Endothelial cell of umbilical vein (primary cell): ENCODE data around the gene NFKB1. TPM values are rescaled to one million over a fixed set of nuclear protein-coding genes. Genes with fewer than 3 reads are reported as not detected.

Source experiments
- BruUV-seq: library from RNA; stranded (reverse); fragments of 400-500 nt; replicated peaks from 2 replicates; lab custom pipeline; 2021; lab: Mats Ljungman, UMichigan
- CTCF ChIA-PET: fragments of 300-600, 350-600 bp; sonication (Branson Sonifier 250); formaldehyde crosslinking; loops from one replicate; lab custom pipeline; 2021; ENCODE audit warnings: antibody characterized with exemption, inconsistent platforms; lab: Charles Lee
- POLR2A ChIA-PET: fragments of 300-600, 350-600 bp; sonication (Branson Sonifier 250); formaldehyde crosslinking; loops from one replicate; lab custom pipeline; 2021; ENCODE audit warnings: antibody characterized with exemption, inconsistent platforms; lab: Charles Lee
- DNase-seq: peaks from one replicate; pipeline ENCODE4 v3.0.0-alpha.2; 2011; ENCODE audit warnings: low read depth, low spot score
- FAIRE-seq: peaks from 2 replicates; lab custom pipeline; 2011; peaks lifted over from hg19 to GRCh38; lab: Jason Lieb, UNC
- H2AFZ ChIP-seq: 2 replicates; pipeline ENCODE4 v1.6.0; 2012; ENCODE audit warnings: low read depth, low read length, control low read depth, inconsistent platforms
- H3K27ac ChIP-seq: 2 replicates; pipeline ENCODE4 v1.5.1; 2011; ENCODE audit warnings: low read depth, mild to moderate bottlenecking, control low read depth, low read length, moderate library complexity; ENCODE audit not compliant: insufficient read depth
- H3K27me3 ChIP-seq, 2 experiments: 2 replicates each; pipeline versions ENCODE4 v1.6.0 to v1.6.1; 2011; ENCODE audit warnings: low read length in 2 of 2, mixed read lengths in 1 of 2; ENCODE audit not compliant: control insufficient read depth in 2 of 2, insufficient read depth in 2 of 2
- H3K36me3 ChIP-seq, 2 experiments: 2 replicates in 1 of 2; 3 replicates in 1 of 2; pipeline ENCODE4 v1.5.1; 2011; ENCODE audit warnings: low read length in 2 of 2, mild to moderate bottlenecking in 1 of 2, moderate library complexity in 1 of 2; ENCODE audit not compliant: control insufficient read depth in 2 of 2, insufficient read depth in 2 of 2; ENCODE audit errors: extremely low read depth in 1 of 2
- H3K4me1 ChIP-seq: 3 replicates; pipeline ENCODE4 v1.5.1; 2011; ENCODE audit warnings: mild to moderate bottlenecking, low read length; ENCODE audit not compliant: control insufficient read depth, insufficient read depth; ENCODE audit errors: extremely low read depth
- H3K4me2 ChIP-seq: 2 replicates; pipeline ENCODE4 v1.6.1; 2011; ENCODE audit warnings: low read length, control low read depth, mixed read lengths; ENCODE audit not compliant: insufficient read depth
- H3K4me3 ChIP-seq, 3 experiments: fragments of 200-600 bp in 1 of 3; sonication (generic), shearing (Covaris generic) in 1 of 3; replicated peaks in 1 of 3; 2 replicates each; pipeline ENCODE4 v1.5.1; 2011 to 2016; ENCODE audit warnings: control low read depth in 3 of 3, low read length in 3 of 3, mild to moderate bottlenecking in 2 of 3, inconsistent platforms in 1 of 3, low read depth in 1 of 3, moderate library complexity in 1 of 3; ENCODE audit not compliant: insufficient read depth in 1 of 3
- H3K79me2 ChIP-seq: 2 replicates; pipeline ENCODE4 v1.6.0; 2012; ENCODE audit warnings: low read length, inconsistent platforms; ENCODE audit not compliant: control insufficient read depth, insufficient read depth
- H3K9ac ChIP-seq: replicated peaks from 2 replicates; pipeline ENCODE3; 2011; ENCODE audit warnings: low read length, control low read depth; ENCODE audit not compliant: insufficient read depth; ENCODE audit errors: extremely low read depth
- H3K9me1 ChIP-seq: replicated peaks from 3 replicates; pipeline ENCODE4 v1.6.0; 2011; ENCODE audit warnings: mild to moderate bottlenecking, low read length; ENCODE audit not compliant: control insufficient read depth, insufficient read depth; ENCODE audit errors: extremely low read depth
- H3K9me3 ChIP-seq: replicated peaks from 2 replicates; pipeline ENCODE4 v1.5.1; 2012; ENCODE audit warnings: low read length, inconsistent platforms; ENCODE audit not compliant: control insufficient read depth, insufficient read depth
- H4K20me1 ChIP-seq: replicated peaks from 2 replicates; pipeline ENCODE3; 2011; ENCODE audit warnings: mild to moderate bottlenecking, low read length; ENCODE audit not compliant: control insufficient read depth, insufficient read depth; ENCODE audit errors: extremely low read depth
- EZH2 ChIP-seq: IDR thresholded peaks from 2 replicates; pipeline ENCODE4 v1.6.1; 2012; ENCODE audit warnings: borderline replicate concordance, low read depth, mild to moderate bottlenecking, moderate library complexity, low read length, inconsistent platforms; ENCODE audit not compliant: severe bottlenecking
- FOS ChIP-seq: IDR thresholded peaks from 2 replicates; pipeline ENCODE4 v1.6.1; 2011; ENCODE audit warnings: mild to moderate bottlenecking, low read length, moderate library complexity, borderline replicate concordance; ENCODE audit not compliant: insufficient read depth
- GATA2 ChIP-seq: IDR thresholded peaks from 2 replicates; pipeline ENCODE4 v1.7.0; 2011; ENCODE audit warnings: low read depth, mild to moderate bottlenecking, moderate library complexity, mixed read lengths, low read length; ENCODE audit not compliant: insufficient read length, insufficient read depth
- JUN ChIP-seq: IDR thresholded peaks from 2 replicates; pipeline ENCODE4 v1.6.1; 2011; ENCODE audit warnings: borderline replicate concordance, low read depth; ENCODE audit not compliant: insufficient read length, insufficient read depth
- MYC ChIP-seq: IDR thresholded peaks from one replicate; pipeline ENCODE4 v1.6.1; 2011; ENCODE audit warnings: mild to moderate bottlenecking, low read depth, low read length
- POLR2A ChIP-seq: IDR thresholded peaks from 2 replicates; pipeline ENCODE4 v1.6.1; 2012; ENCODE audit warnings: low read depth, mild to moderate bottlenecking, control low read depth, low read length
- POLR2AphosphoS5 ChIP-seq: IDR thresholded peaks from 2 replicates; pipeline ENCODE4 v1.6.1; 2012; ENCODE audit warnings: low read depth, mild to moderate bottlenecking, control low read depth, low read length, moderate library complexity; ENCODE audit not compliant: insufficient read depth
- dilution Hi-C: fragments of 300-500 bp; cut with MboI; formaldehyde crosslinking; loops from one replicate; pipeline ENCODE4 v1.15.0; 2019; ENCODE audit warnings: low sequenced_read_pairs; ENCODE audit not compliant: extremely low pct_ligation_motif_present
- intact Hi-C: fragments of 100-400 bp; cut with micrococcal nuclease; formaldehyde crosslinking; loops from one replicate; pipeline ENCODE4 v1.10.0; 2022
- polyA plus RNA-seq, 4 experiments: library from polyadenylated mRNA; depleted of rRNA in 3 of 4; stranded (reverse) in 3 of 4; unstranded in 1 of 4; fragments of >200 nt; gene quantifications; 2 replicates each; pipeline versions ENCODE4 v1.2.1 to v1.2.3, GENCODE V29; 2011 to 2012; ENCODE audit warnings: missing spikeins in 1 of 4
- total RNA-seq: library from RNA; stranded (reverse); gene quantifications from 2 replicates; pipeline ENCODE4 v1.2.3, GENCODE V29; 2021
- TF ChIP-seq, protein P1 (sequence below): IDR thresholded peaks from 2 replicates; pipeline ENCODE4 v1.6.1; 2011; ENCODE audit not compliant: insufficient read depth, insufficient read length
- TF ChIP-seq, protein P2 (sequence below), 2 donors: IDR thresholded peaks; 1 replicate in 1 of 2; 2 replicates in 1 of 2; pipeline ENCODE4 v1.5.1; 2011; ENCODE audit warnings: low read length in 2 of 2, mild to moderate bottlenecking in 2 of 2, moderate library complexity in 2 of 2, control low read depth in 1 of 2, inconsistent platforms in 1 of 2, low read depth in 1 of 2; ENCODE audit not compliant: insufficient read depth in 1 of 2; ENCODE audit errors: extremely low read depth in 1 of 2

The NFKB1 gene
- total and polyA plus RNA-seq, 2 donors (not counting 3 experiments of a cell fraction or from before 2014, with no cell fraction given), result 21.3 to 41.4 TPM

DNA sequence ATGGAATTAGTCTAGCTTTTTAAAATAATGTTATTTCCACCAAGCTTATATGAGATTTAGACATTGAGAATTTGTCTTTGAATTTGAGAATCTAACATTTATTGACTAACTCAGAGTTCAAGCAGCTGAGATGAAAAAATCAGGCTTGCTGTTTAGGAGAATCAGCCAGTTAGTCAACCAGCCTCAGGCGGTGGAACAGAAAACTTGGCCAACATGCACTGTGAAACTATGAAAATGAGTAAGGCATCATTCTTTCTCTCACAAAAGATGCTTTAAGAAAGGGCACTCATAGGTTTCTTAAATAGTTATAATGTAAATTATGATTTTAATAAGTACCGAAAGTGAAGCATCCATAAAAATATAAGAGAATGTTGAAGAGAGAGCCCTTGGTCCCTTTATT lies 84.2 kb downstream of the NFKB1 start:
- Histone ChIP-seq H3K4me1 (no peaks in the 10 kb centered on the region), H2AFZ (no peak overlapping the region), H3K4me3 (no peak overlapping the region), H3K36me3 (peaks cover 4 to 13% of the 10 kb centered on the region in 2 experiments), H3K9me1 (no peaks in the 10 kb centered on the region), H3K79me2 (no peaks in the 10 kb centered on the region), H4K20me1 (no peaks in the 10 kb centered on the region), H3K9me3 (no peaks in the 10 kb centered on the region), H3K9ac (no peak overlapping the region), H3K4me2 (no peak overlapping the region), H3K27me3 (no peaks in the 10 kb centered on the region), H3K27ac (no peak overlapping the region)
- no TSS peak for BruUV-seq
- DNase-seq (no peak), FAIRE-seq (no peak)
- CTCF ChIA-PET, result no interaction called here
- dilution Hi-C loops (no loop called here), intact Hi-C loops (no loop called here)
- TF ChIP-seq MYC (no peak), POLR2A (no peak), FOS (no peak), POLR2AphosphoS5 (no peak), EZH2 (no peak), GATA2 (no peak)
- POLR2A ChIA-PET, result interaction anchor here (0.7 kb wide), 1 partner anchor 490 kb away, joined by 3 read pairs; no protein-coding TSS in a partner anchor

DNA sequence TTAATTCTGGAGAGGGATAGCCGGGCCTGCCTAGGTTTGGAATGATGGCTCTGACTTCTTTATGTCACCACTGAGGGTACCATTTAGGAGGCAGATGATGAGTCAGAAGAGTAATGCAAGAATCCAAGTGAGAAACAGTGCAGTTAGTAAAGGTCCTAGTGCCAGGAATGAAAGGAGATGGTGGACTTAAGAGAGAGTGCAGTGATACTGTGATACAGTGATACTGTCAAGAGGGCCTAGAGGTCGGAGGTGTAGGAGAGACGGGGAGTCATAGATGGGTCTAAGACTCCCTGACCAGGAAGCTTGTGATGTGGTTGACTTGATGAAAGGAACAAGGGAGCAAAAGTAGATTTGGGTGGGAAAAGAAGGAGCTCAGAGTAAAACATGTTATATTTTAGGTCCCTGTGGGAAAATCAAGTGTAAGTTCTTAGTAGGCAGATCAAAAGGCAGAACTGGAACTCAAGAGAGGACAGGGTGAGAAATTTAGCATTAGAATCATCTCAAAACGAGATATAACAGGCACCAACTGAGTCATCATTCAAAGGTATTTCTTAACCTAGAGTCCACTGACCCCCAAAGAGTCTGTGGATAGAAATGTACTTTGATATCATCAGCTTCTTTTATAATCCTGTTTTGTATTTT lies 85.0 kb downstream of the NFKB1 start:
- ChIA-PET POLR2A (interaction anchor here (0.6 kb wide), 1 partner anchor 85 kb away, joined by 3 read pairs; no protein-coding TSS in a partner anchor), CTCF (no interaction called here)
- H3K4me3 ChIP-seq, result no peak overlapping the region
- H3K79me2 ChIP-seq, result no peaks in the 10 kb centered on the region
- TF ChIP-seq JUN (no peak), EZH2 (no peak), POLR2A (no peak), POLR2AphosphoS5 (no peak), GATA2 (no peak), FOS (no peak), MYC (no peak)
- TF ChIP-seq, protein P1, sequence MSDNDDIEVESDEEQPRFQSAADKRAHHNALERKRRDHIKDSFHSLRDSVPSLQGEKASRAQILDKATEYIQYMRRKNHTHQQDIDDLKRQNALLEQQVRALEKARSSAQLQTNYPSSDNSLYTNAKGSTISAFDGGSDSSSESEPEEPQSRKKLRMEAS, result no peak
- TF ChIP-seq, protein P2, sequence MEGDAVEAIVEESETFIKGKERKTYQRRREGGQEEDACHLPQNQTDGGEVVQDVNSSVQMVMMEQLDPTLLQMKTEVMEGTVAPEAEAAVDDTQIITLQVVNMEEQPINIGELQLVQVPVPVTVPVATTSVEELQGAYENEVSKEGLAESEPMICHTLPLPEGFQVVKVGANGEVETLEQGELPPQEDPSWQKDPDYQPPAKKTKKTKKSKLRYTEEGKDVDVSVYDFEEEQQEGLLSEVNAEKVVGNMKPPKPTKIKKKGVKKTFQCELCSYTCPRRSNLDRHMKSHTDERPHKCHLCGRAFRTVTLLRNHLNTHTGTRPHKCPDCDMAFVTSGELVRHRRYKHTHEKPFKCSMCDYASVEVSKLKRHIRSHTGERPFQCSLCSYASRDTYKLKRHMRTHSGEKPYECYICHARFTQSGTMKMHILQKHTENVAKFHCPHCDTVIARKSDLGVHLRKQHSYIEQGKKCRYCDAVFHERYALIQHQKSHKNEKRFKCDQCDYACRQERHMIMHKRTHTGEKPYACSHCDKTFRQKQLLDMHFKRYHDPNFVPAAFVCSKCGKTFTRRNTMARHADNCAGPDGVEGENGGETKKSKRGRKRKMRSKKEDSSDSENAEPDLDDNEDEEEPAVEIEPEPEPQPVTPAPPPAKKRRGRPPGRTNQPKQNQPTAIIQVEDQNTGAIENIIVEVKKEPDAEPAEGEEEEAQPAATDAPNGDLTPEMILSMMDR (IDR thresholded peaks at IDR 0.05; ENCODE audit: extremely low read depth in 1 of 2, insufficient read depth in 1 of 2, low read depth in 1 of 2, low read length in 2 of 2), result no peak
- no peak for FAIRE-seq
- H3K9me3 ChIP-seq, result no peaks in the 10 kb centered on the region
- no peaks in the 10 kb centered on the region for H3K4me1 ChIP-seq
- no peaks in the 10 kb centered on the region for H4K20me1 ChIP-seq
- H3K9ac ChIP-seq, result no peak overlapping the region
- no peak overlapping the region for H3K27ac ChIP-seq
- intact Hi-C loops (no loop called here), dilution Hi-C loops (no loop called here)
- BruUV-seq, result no TSS peak
- no peak overlapping the region for H3K4me2 ChIP-seq
- no peaks in the 10 kb centered on the region for H3K9me1 ChIP-seq
- H2AFZ ChIP-seq, result no peak overlapping the region
- no peaks in the 10 kb centered on the region for H3K27me3 ChIP-seq
- no peak for DNase-seq
- H3K36me3 ChIP-seq, result peaks cover 2 to 9% of the 10 kb centered on the region in 2 experiments
